Omental fat pad (tissue), 4 donors: ENCODE results near the gene HIKESHI. TPM values are rescaled to one million over a fixed set of nuclear protein-coding genes. Genes with fewer than 3 reads are reported as not detected.
"Not testable (repeated sequence)": the region's sequence is repeated elsewhere in the genome, so short reads cannot be mapped to it uniquely, and the experiment has no call there.

Experiments used
- ATAC-seq: fragments of 150-250 bp; one replicate; pipeline ENCODE4 v1.9.1; 2016; ENCODE audit warnings: mild to moderate bottlenecking, moderate library complexity; ENCODE audit not compliant: low FRiP score
- DNase-seq: peaks from one replicate; pipeline ENCODE4 v3.0.0-alpha.2; 2019; ENCODE audit warnings: low spot score
- total RNA-seq, 4 donors: library from RNA; depleted of rRNA; stranded (reverse); fragments of >200 nt; gene quantifications; one replicate each; pipeline ENCODE4 v1.1.0, GENCODE V29; 2016
- TF ChIP-seq, protein P1 (sequence below), 3 donors: fragments of 450-650 bp; IDR thresholded peaks; one replicate each; pipeline ENCODE4 v1.5.1; 2016 to 2017; ENCODE audit warnings: antibody characterized with exemption in 3 of 3, mild to moderate bottlenecking in 3 of 3, moderate library complexity in 2 of 3

Gene HIKESHI
- total RNA-seq, 4 donors from 2014 or later = 19.6 to 38.2 (median 33.9) TPM

DNA sequence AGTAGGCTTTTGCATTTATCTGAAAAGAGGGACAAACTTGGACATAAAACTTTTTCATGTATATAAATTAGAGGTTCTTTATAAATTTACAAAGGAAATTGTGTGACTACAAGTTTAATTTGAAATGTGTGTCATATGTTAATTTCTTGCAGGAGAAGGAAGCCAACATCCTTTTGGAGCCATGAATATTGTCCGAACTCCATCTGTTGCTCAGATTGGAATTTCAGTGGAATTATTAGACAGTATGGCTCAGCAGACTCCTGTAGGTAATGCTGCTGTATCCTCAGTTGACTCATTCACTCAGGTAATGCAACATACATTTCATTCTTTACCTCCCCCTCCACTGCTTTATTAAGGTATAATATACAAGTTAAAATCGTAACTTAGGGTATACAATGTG lies 35.2 kb downstream of the HIKESHI start:
- ATAC-seq = no peak
- DNase-seq = no peak
- TF ChIP-seq, protein P1, sequence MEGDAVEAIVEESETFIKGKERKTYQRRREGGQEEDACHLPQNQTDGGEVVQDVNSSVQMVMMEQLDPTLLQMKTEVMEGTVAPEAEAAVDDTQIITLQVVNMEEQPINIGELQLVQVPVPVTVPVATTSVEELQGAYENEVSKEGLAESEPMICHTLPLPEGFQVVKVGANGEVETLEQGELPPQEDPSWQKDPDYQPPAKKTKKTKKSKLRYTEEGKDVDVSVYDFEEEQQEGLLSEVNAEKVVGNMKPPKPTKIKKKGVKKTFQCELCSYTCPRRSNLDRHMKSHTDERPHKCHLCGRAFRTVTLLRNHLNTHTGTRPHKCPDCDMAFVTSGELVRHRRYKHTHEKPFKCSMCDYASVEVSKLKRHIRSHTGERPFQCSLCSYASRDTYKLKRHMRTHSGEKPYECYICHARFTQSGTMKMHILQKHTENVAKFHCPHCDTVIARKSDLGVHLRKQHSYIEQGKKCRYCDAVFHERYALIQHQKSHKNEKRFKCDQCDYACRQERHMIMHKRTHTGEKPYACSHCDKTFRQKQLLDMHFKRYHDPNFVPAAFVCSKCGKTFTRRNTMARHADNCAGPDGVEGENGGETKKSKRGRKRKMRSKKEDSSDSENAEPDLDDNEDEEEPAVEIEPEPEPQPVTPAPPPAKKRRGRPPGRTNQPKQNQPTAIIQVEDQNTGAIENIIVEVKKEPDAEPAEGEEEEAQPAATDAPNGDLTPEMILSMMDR (IDR thresholded peaks at IDR 0.05) = no peak

DNA sequence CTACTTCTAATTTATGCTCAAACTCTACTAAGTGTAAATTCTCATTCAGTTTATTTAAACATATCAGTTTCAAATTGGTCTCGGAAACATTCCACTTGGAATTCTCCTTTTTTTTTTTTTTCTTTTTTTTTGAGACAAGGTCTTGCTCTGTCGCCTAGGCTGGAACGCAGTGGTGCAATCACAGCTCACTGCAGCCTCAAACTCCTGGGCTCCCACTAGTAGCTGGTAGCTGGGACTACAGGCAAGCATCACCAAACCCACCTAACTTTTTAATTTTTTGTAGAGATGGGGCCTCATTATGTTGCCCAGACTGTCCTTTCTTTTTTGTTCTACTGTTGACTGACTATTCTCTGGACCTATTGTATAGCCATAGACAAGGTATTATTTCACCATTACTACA lies 39.3 kb downstream of the HIKESHI start:
- TF ChIP-seq, protein P1 (IDR thresholded peaks at IDR 0.05) = no peak
- ATAC-seq (no peak), DNase-seq (no peak)

DNA sequence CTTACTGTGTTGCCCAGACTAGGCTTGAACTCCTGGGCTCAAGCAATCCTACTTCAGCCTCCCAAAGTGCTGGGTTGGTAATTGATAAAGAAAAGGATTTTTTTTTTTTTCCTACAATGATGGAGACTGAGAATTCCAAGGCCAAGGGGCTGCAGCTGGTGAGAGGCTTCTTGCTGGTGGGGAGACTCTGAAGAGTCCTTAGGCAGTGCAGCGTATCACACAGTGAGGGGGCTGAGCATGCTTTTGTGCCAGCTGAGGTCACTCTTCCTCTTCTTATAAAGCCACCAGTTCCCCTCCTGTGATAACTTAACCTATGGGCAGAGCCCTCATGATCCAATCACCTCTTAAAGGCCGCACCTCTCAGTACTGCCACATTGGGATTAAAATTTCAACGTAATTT lies 44.5 kb downstream of the HIKESHI start:
- DNase-seq (no peak), ATAC-seq (no peak)
- TF ChIP-seq, protein P1 (IDR thresholded peaks at IDR 0.05) = no peak

DNA sequence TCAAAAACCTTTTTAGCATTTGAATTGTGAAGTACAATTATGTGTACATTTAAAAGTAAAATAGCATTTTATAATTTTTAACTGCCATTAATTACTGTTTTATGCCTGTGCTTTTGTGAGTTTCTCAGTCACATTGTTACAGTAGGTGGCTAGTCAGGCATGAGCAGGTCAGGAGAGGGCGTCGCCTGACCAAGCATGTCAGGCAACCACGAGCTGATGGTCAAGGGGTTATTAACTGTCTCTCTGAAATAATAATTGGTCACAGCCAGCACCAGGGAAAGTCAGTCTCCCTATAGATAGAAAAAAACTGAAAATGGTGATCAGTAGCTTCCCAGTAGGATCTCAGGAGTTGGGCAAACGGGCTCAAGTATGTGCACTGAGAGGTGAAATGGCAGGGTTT lies 53.2 kb downstream of the HIKESHI start:
- TF ChIP-seq, protein P1 (IDR thresholded peaks at IDR 0.05) = no peak
- ATAC-seq (no peak), DNase-seq (no peak)

- ATAC-seq, DNase-seq: not testable (repeated sequence)
Observed at GRCh38 chr11:86357412-86357811, 55.4 kb downstream of the HIKESHI start.

- DNase-seq = no peak
- TF ChIP-seq, protein P1 (IDR thresholded peaks at IDR 0.05) = no peak
- no peak for ATAC-seq
Observed at GRCh38 chr11:86358720-86359119, 56.7 kb downstream of the HIKESHI start.

DNA sequence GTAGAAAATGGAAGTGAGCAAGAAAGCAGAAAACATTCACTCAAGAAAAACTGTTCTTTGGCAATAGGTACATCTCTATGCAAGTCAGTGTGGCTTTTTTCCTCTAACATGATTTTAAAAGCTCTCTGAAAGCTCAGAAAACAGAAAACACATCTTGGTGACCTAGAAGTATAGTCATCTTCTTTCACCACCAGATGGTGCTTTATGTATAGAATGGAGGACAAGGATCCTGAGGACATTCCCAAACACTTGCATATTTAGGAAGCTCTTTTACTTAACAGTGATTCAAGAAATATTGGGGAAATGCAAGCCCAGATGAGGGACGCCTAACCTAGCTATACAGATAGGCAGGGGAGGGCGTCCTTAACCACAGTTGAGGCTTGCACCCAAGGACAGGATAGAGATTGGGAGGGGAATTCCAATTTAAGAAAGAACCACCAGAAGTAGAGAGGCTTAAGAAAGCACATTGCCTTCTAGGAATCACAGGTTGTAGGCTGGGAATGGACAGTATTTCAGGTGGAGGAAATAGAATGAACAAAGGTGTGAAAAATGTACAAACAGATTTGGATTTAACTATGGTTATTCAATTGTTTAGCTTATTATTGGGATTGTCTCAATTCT lies 58.8 kb downstream of the HIKESHI start:
- DNase-seq (no peak), ATAC-seq (no peak)
- TF ChIP-seq, protein P1 (IDR thresholded peaks at IDR 0.05) = no peak
